ENCODE data around the gene MTERF4.
"Not testable (repeated sequence)": the region's sequence is repeated elsewhere in the genome, so short reads cannot be mapped to it uniquely, and the experiment has no call there.

Gene MTERF4

DNA sequence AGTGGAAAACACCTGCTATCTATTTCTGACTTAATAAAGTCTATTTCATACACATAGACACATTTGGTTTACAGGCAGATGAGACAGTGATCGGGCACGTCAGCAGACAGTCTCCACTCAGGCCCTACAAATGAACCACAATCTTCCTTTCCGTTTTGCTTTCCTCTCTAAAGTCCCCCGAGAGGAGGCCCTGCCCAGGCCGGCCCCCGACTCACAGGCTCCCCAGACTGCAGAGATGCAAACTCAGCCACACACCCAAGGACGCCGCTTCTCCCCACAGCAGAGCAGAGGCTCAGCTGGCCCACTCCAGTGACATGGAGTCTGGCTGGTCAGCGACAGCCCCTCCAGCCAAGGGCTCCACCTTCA, 9.3 kb upstream of the MTERF4 start:
- no peak for DNase-seq (ENCODE audit: low read depth in 2 of 2)

GRCh38 chr2:241110607-241111439, 8.7 kb upstream of the MTERF4 start:
- no peak for DNase-seq (ENCODE audit: low read depth in 2 of 2)

GRCh38 chr2:241110089-241110606, 8.1 kb upstream of the MTERF4 start:
- DNase-seq (ENCODE audit: low read depth in 2 of 2), result no peak

DNA sequence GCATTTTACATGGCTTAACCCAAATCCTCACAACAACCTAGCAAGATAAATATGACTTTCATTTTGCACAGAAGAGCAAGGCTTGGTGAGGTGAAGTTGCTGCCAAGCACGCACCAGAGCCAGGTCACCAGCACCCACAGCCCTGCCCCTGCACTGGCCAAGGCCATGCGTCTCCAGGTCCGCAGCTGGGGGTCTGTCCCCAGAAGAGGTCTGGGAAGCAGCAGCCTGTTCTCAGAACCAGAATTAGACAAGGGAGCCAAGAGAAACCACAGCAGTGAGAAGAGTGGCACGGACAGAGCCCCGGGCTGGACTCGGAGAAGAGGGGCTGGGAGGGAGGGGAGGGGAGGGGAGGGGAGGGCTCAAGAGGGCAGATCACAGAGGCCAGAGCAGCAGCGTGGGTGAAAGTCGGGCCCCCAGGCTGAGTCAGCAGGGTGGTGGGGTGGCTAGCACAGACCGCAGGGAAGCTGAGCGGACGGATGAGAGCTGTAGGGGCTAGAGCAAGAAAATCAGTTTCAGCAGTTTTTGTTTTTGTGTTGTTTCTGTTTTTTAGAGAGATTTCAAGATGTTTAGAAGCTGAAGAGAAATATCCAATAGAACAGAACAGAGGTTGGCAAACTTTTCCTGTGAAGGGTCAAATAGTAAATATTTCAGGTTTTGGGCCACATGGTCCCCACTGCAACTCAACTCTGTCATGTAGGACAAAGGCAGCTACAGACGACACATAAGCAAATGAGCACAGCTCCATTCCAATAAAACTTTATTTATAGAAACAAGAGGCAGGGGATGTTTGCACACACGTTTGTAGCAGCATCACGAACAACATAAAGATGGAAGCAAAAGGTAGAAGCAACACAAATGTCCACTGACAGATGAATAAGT, 7.4 kb upstream of the MTERF4 start:
- DNase-seq (ENCODE audit: low read depth in 2 of 2), result no peak

DNA sequence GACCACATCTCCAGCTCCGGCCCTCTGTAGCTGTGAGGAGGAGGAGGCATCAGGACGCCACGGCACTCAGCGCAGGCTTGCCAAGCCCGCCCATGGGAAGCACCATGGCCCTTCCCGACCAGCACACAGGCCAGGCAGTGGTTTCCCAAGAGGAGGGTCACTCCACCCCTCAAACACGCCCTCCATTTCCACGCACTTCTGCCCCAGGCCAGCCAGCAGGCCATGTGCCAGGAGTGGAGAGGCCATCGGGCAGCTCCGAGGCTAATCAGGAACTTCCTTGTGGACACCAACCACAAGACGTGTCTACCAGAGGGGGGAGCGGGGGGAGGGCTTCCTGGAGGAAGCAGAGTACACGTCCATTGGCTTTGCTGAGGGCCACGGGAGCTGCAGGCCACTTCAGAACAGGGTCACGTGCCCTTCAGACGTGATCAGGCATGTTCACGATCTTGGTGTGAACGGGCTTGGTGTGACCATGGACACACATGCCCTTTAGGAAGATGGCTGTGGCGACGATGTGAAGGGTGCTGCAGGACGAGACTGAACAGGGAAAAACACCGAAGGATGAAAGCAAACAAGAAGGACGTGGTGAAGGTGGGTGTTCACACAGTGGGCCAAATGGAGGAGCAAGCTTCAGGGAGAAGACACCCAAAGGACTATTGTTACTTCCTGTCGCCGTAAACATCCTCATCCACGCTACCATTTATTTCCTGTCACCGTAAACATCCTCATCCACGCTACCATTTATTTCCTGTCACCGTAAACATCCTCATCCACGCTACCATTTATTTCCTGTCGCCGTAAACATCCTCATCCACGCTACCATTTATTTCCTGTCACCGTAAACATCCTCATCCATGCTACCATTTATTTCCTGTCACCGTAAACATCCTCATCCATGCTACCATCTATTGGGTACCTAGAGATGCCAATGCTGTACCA, 6.5 kb upstream of the MTERF4 start:
- DNase-seq (ENCODE audit: low read depth in 2 of 2), result no peak

- no peak for DNase-seq (ENCODE audit: low read depth in 2 of 2)
Observed at GRCh38 chr2:241107031-241107783, 5.1 kb upstream of the MTERF4 start.

GRCh38 chr2:241105641-241106040, 3.6 kb upstream of the MTERF4 start:
- DNase-seq (ENCODE audit: low read depth in 2 of 2), result no peak

- DNase-seq (ENCODE audit: low read depth in 2 of 2), result not testable (repeated sequence)
Observed at GRCh38 chr2:241104611-241105010, 2.5 kb upstream of the MTERF4 start.

DNA sequence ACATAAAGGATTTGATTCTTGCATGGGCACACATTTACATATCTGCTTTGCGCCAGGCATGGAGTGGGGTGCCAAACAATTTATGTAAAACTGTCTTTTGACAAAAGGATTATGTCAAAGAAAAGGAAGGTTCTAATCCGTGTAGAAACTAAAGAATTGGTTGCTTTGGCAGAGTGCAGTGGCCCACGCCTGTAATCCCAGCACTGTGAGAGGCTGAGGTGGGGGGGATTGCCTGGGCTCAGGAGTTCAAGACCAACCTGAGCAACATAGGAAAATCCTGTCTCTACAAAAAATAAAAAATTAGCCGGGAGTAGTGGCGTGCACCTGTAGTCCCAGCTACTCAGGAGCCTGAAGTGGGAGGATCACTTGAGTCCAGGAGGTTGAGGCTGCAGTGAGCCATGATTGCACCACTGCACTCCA, 1.1 kb upstream of the MTERF4 start:
- no peak for DNase-seq (ENCODE audit: low read depth in 2 of 2)

- DNase-seq (ENCODE audit: low read depth in 2 of 2), result no peak
Observed at GRCh38 chr2:241099246-241099645, 2.8 kb downstream of the MTERF4 start.

DNA sequence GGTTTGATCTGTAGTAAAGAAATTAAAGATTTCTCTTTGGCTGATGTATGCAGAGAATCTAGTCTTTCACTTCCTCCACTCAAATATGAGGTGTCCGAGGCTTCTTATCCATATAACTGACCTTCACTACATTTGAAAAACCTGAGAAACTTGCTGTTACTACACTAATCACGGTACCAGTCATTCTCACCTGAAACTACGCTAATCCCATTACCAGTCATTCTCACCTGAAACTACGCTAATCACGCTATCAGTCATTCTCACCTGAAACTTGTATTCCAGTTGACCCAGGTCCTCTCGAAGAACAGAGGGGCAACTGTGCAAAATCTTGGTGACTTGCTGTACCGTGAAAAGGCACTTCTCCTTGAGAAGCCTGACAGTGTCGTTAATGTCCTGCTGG, 5.1 kb downstream of the MTERF4 start:
- DNase-seq (ENCODE audit: low read depth in 2 of 2), result no peak

DNA sequence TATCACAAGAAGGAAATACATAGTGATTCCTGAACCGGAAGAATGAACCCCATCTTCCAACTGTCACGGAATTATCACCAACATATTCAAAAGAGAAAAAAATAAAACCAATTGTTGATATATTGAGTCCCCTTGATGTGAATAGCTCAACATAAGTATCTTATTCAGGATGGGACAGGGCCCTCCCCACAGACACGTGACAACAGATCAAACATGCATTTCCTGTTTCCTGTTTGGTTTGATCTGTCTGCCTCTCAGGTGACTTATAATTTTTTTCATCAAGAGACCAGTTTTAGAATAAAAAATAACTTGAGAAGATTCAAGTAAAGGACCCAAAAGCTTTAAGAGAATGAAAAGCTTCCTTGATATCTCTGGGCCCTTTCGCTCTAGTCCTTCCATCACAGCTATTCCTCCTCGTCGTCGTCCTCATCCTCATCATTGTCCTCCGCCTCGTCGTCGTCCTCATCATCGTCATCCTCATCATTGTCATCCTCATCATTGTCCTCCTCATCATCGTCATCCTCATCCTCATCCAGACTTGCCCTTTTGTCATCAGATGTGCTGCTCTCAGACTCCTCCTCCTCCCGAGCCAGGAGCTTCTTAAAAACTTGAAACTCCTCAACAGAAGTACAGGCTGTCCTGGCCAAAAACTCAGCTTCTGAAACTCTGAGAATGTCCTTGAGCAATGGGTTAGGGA, 6.3 kb downstream of the MTERF4 start:
- no peak for DNase-seq (ENCODE audit: low read depth in 2 of 2)

DNA sequence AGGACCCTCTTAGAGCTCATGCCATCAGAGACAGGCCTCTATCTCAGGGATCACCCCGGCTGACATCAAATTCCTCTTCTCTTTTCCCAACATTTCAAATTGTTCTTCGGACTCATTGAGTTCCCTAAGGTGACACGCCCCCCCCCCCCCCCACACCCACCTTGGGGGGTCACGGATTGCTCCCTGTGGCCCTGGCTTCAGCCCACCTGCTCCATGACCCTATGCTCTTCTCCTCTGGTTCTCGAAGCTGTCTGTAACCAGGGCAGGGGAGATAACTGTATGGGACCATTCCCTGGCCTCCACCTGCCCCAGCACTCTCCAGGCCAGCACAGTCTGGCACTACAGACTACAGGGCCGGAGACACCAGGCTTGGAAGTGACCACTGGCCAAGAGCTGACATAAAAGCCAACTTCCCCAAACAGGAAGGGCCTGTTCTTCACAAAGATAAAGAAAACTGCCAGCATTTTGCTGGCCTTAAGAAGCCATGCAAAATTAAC, 7.1 kb downstream of the MTERF4 start:
- DNase-seq (ENCODE audit: low read depth in 2 of 2), result no peak

- DNase-seq (ENCODE audit: low read depth in 2 of 2), result no peak
Observed at GRCh38 chr2:241094172-241094571, 7.9 kb downstream of the MTERF4 start.

DNA sequence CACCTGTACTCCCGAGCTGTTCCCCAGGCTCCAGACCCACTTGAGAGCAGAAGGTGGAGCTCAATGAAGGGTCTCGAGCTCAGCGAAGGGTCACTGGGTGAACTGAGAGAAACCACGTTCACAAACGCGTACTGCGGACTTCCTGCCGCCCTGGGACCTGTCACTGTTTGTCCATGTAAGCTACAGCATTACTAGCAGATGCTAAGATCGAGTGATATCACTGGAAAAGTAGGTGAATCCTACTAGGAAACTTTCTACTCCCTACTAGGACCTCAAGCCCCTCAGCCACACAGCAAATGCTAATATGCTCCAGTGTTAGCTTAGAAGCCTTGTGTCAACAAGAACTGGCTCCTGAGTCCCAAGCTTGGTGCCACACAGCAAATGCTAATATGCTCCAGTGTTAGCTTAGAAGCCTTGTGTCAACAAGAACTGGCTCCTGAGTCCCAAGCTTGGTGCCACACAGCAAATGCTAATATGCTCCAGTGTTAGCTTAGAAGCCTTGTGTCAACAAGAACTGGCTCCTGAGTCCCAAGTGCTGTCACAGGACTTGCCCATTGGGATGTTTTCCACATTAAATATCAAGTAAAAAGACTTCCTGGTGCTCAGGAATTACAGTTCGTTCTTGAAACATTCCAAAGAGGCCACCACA, 8.8 kb downstream of the MTERF4 start:
- not testable (repeated sequence) for DNase-seq (ENCODE audit: low read depth in 2 of 2)

DNA sequence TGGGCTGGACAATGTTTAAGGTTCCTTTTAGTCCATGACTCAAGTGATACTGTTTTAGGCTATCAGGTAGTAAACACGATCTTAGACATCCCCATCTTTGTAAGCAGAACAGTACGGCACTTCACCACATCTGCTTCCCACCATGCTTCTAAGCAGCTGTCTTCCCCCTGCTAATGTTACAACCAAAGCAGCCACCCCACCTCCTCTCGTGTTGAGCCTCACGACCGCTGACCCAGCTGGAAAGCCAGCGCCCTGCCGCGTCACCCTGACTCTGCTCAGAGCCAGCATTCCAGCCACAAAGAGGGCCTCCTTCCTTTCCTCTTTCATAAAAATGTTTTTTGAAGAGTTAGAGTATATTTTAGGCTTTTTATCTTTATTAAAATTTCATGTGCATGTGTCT, 9.4 kb downstream of the MTERF4 start:
- DNase-seq (ENCODE audit: low read depth in 2 of 2), result no peak

DNA sequence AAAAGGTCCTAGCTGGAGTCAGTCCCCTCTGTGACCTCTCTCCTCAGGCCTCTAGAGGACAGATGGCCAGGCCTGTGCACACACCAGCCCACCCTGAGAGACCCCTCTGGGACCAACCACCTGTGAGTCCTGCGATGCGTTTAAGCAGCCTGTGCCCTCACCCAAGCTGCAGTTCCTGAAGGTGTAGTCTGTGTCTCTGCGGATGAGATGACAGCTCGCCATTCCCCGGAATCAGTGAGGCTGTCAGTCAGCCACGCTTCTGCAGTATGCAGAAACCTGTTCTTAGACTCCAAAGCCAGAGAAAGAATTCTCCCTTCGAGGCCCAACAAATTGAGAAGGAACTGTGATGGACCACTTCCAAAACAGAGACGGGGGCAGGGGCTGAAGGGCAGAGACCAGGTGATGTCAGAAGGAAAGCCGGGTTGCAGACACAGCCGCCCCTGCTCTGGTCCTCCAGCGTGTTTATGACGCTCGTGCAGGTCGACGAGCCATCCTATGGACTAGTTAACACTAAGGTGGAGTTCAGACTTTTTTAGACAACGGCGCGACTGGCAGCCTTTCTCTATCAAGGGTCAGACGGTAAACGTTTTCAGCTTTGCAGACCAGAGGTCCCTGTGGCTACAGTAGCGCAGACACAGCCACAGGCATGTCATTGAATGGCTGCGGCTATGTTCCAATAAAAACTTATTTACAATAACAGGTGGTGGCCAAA, 10.2 kb downstream of the MTERF4 start:
- DNase-seq (ENCODE audit: low read depth in 2 of 2), result no peak

DNA sequence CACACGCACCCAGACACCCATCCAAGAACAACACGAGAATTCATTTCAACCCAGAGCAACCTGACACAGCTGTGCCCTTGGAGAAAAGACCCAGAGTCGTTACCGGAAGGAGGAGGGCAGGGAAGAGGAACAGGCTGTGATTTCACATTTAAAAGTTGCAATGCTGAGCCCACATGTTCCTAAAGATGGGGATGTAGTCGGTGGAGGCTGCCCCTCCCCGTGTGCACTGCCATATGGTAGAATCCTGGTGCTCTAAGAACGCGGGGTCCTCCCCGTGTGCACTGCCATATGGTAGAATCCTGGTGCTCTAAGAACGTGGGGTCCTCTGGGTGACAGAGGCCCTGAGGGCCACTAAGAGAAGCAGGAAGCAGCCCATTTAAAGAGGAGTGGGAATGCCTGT, 10.9 kb downstream of the MTERF4 start:
- DNase-seq (ENCODE audit: low read depth in 2 of 2), result no peak

Measured in stimulated activated CD4-positive, alpha-beta T cell treated with anti-CD3 and anti-CD28 coated beads, Interleukin-12 subunit alpha, Interleukin-12 subunit beta, amount 100 ng/mL, for 24 hours (primary cell).